GM21515 (cell line): Measurements from ENCODE around the gene CCDC80.
A peak's percentile ranks its signal among the peaks of the same experiment; 100 is the strongest.
"Not testable (repeated sequence)": the region's sequence is repeated elsewhere in the genome, so short reads cannot be mapped to it uniquely, and the experiment has no call there.

Experiments used
- ATAC-seq: cut with Tn5 transposase; IDR thresholded peaks from one replicate; pipeline ENCODE4 v1.9.1; 2021; ENCODE audit not compliant: unreplicated experiment

CCDC80 gene

DNA sequence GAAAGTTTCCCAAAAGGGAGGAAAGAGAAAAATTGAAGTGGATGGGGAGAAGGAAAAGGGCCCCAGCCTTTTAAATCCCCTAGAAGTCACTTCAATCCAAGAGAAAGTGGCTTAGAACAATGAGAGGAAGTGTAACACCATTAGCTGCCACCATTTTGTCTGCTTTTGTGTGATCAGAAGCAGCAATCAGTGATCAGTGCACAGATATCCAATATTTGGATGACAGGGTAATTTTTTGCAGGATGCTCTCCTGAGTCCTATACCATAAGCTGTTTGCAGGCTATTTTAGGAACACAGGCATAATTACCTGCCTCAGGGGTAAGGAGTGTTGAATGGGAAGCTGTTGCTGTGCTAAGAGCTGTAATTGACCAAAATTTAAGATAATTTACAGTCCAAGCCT, 47.7 kb downstream of the CCDC80 start:
- no peak for ATAC-seq

DNA sequence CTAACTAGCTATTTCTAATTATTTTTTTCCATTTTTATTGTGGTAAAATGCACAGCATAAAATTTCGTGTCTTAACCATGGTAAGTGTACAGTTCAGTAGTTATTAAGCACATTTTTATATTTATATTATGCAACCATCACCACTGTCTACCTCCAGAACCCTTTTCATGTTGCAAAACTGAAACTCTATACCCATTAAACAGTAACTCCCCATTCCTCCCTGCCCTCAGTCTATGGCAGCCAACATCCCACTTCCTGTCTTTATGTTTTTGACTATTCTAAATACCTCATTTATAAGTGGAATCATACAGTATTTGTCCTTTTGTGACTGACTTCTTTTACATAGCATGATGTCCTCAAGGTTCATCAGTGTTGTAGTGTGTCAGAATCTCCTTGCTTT, 53.6 kb downstream of the CCDC80 start:
- ATAC-seq, result no peak

DNA sequence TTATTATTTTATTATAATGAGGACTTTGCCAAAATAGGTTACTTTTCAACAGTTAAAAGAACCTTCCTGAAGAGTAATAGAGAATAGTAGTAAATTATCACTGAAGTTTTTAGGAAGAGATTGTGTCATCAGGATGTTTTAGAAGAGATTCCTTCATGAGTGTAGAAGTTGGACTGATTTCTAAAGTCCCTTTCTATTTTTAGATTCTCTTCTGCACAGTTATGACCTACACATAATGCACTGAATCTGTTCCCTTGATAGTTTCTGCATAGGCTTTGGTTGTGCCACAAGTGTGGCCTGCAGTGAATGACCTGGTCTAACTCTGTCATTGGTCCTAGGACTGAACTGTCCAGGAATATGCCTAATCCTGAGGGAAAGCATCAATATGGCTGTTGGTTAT, 55.2 kb downstream of the CCDC80 start:
- no peak for ATAC-seq

DNA sequence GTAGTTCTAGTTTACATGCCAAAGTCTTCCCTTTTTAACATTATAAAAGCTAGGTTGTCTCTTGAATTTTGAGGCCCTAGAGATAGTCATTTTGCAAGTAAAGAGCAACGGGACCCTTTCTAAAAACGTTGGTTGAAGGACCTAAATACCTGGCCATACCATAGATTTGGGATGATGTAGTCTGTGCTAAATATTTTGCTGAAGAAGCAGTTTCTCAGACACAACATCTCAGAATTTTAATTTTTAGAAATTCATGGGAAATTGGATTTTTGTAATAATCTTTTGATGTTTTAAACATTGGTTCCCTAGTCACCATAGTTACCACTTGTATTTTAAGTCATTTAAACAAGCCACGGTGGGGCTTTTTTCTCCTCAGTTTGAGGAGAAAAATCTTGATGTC, 57.8 kb downstream of the CCDC80 start:
- no peak for ATAC-seq

DNA sequence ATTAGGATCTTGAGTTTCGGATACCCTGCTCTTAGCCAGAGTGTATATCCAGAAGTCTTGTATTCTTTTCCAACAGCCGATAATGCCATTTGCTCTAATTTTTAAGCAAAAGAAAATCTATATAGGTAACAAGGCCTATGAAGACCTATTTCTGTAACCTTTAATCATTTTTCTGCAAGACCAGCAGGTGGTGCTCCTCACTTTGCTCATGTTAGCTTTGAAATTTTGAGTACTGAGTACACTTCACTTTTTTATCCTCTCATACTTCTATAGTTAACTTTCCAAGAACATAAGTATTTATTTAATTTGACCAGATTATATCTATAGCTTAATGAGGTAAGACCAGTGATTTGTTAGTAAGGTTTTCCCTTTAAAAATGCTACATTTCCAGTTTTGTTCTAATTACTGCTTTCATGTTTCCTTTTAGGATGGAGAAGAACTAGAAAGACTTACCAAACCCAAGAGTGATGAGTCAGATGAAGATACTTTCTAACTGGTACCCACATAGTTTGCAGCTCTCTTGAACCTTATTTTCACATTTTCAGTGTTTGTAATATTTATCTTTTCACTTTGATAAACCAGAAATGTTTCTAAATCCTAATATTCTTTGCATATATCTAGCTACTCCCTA, 58.6 kb downstream of the CCDC80 start:
- ATAC-seq, result no peak

DNA sequence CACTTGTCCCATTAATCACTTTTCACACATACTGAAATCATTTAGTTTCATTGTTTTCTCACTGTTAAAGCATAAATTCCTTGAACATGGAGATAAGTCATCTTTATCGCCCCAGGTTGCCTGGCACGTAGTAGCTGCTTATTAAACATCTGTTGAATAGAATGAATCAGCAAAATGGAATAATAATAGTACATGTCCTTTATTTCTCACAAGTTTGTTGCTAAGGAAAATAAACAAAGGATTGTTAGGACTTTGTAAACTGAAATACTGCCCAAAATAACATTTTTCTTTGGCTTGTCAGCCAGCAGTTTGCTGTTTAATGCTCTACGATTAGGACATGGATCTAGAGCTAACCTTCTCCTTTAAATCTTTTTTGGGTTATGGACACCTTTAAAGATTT, 61.2 kb downstream of the CCDC80 start:
- ATAC-seq, result no peak

DNA sequence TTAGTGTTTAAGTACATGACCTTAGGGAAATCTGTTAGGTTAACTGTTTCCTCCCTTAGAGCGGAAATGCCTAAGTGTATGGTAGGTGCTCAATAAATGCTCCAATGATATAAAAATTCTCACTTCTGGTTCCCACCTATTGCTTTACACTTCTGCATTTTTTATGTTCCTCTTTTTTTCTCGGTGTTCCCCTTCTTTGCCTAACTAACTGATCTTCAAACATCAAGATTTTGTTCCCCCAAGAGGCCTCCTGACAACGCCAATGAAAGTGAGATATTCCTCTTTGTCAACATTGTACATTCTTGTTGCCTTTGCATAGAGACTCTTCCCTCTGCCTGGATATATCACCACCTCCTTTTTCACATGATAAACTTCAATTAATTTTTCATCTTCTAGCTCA, 61.7 kb downstream of the CCDC80 start:
- no peak for ATAC-seq

DNA sequence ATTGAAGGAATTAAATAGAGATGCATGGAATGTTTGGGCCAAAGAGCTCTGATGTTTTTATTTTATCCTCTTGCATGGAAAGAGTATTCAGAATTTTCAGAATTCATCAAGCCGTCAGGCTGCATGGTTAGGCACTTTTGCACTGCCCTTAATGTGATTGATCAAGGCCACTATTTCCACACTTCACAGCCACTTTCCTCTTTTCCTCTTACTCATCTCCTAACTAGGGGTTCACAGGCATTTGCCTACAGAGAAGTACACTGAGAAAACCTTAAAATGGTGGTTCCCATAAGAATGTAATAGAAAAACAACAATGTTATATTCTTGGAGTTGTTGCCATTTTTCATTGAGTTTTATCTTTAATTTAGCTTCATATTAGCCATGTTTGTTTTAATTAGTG, 68.2 kb downstream of the CCDC80 start:
- no peak for ATAC-seq

DNA sequence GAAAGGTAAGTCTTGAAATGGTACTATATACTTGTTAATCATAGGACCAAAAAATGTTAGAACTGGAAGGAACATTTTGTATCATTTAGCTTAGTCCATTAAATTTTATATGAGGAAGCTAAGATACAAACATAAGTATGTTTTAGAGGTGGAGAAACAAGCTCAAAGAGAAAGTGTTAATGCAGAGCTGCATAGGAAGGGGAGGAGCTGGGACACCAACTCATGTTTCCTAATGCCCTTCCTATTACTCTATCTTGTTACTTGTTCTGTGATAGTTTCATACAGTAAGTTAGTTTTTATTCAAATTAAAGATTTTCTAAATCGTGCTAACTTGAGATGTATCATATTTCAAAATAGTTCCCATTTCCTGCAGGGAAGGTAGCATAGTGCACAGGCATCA, 71.7 kb downstream of the CCDC80 start:
- ATAC-seq, result no peak

DNA sequence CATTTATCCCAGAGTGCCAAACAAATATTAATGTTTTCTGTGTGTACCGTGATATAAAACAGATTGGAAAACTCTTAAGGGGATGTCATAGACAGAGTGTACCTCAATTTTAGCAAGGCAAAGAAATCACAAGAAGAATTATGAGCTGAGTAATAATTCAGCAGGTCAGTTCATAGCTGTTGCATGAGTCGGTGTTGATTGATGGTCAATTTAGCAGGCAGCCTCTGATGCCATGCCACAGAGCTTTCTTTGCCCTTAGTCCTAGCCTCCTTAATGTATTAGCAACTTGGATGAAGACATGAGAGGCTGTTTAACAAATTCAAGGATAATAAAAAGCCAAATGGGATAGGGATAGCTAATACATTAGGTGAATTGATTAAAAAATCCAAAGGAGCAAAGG, 72.3 kb downstream of the CCDC80 start:
- no peak for ATAC-seq

DNA sequence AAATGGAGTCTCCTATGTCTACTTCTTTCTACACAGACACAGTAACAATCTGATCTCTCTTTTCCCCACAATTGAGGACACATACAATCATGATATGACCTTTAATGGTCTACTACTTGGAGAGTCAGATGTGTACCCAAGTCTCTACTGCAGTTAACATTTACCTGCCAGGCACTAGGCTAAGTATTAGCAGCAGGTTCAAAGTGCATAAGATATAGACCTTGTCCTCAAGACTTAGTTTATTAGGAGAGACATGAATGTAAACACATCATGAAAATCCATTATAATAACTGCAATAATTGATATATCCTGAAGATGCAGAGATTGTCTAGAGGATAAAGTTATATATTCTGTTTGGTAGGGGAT, 76.0 kb downstream of the CCDC80 start:
- ATAC-seq, result no peak

DNA sequence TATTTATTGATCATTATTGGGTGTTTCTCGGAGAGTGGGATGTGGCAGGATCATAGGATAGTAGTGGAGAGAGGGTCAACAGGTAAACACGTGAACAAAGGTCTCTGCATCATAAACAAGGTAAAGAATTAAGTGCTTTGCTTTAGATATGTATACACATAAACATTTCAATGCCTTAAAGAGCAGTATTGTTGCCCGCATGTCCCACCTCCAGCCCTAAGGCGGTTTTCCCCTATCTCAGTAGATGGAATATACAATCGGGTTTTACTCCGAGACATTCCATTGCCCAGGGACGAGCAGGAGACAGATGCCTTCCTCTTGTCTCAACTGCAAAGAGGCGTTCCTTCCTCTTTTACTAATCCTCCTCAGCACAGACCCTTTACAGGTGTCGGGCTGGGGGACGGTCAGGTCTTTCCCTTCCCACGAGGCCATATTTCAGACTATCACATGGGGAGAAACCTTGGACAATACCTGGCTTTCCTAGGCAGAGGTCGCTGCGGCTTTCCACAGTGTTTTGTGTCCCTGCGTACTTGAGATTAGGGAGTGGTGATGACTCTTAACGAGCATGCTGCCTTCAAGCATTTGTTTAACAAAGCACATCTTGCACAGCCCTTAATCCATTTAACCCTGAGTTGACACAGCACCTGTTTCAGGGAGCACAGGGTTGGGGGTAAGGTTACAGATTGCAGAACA, 76.5 kb downstream of the CCDC80 start:
- ATAC-seq, result not testable (repeated sequence)

DNA sequence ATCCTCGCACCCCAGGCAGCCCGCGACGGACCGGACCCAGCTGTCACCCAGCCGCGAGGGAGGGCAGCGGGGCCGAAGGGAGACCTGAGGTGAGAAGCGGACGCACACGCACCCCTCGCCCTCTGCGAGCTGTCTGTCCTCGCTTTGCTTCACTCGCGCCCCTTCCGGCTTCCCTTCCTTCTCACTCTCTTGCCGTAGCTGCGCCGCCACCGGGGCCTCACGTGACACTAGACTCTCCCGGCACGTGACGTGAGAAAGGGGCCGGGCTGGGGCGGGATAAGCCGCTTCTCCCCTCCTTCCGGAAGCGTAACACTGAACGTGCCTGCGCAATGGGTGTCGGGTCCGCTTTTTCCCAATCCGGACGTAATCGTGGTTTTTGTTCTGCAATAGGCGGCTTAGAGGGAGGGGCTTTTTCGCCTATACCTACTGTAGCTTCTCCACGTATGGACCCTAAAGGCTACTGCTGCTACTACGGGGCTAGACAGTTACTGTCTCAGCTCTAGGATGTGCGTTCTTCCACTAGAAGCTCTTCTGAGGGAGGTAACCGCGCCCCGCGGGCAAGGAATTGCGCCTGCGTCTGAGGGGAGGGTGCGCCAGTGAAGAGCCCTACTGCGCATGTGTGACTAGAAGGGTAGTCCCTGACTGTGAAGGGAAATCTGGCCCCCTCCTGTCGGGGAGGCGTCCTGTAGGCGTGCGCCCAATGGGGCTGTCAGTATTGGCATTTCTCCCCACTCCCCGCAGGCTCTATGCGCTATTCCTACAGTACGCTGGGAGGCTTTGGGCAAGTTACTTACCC, 79.0 kb downstream of the CCDC80 start, which contains the start of the genes ATG3 and SLC35A5:
ATG3 (minus strand) TSS at position 229 of the 796 bp plus-strand sequence. CDS start 434 bp downstream, outside the sequence.
SLC35A5 (plus strand) TSS at position 312 of the 796 bp plus-strand sequence. CDS start 1,359 bp downstream, outside the sequence.
- ATAC-seq, result peak; percentile 81

DNA sequence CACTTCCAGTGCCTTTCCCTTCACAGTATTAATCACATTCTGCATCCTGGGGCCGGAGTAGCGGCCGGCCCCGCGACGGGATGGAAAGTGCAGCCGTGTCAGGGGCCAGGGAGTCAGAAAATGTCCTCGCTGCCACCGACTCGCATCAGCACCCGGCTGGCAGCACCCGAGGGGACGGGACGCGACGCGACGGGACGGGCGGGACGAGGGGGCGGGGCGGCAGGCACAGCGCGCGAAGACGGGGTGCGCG, 79.5 kb downstream of the CCDC80 start:
- ATAC-seq, result peak; percentile 47

DNA sequence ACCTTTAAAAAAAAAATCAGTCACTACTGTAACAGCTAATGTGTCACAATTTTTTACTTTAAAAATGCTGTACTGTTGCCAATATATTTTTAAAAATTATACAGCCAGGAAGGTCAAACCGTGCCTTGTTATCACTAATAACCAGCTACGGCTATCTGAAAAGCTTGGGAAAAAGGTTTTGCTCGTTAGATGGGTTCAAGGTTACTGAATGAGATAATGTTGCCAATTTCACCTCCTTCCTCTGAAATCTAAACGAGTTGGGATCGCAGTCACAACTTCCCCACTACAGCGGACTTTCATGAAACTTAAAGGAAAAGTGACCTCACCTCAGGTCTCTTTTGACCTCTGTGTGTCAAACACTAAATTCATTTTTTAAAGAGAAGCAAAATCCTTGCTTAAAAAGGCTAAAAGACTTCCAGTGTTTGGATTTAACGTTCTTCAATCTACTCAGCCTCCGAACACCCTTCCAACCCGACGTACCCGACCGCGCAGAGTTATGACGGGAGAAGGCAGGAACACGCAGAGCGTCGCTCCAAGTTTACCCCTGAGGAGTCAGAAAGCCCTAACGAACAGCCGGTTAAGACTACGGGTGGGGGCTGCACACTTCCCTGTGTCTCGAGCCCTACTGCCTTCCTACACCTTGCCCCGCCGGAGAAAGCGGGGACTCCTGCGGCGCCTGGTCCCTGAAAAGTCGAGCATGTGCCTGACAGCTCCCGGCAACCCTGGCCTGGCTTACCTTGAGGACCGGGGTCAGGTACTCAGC, 80.0 kb downstream of the CCDC80 start:
- ATAC-seq, result peak; percentile 30

DNA sequence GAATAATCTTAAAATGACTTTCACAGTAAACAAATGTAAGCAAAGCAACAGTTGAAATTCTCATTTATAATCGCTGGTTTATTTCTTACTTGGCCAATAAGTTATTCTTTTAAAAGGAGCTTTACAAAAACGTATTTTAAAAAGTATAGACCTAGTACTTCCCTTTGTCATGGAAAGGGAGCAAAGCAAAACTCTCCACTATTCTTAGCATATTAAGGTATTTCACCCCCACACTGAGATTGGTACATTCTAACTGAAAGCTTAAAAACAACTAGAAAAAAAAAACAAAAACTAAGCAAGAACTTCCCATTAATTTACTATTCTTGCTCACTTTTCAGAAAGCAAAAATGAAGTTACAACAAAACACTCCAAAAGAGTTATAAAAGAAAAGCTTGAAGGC, 80.6 kb downstream of the CCDC80 start:
- no peak for ATAC-seq

DNA sequence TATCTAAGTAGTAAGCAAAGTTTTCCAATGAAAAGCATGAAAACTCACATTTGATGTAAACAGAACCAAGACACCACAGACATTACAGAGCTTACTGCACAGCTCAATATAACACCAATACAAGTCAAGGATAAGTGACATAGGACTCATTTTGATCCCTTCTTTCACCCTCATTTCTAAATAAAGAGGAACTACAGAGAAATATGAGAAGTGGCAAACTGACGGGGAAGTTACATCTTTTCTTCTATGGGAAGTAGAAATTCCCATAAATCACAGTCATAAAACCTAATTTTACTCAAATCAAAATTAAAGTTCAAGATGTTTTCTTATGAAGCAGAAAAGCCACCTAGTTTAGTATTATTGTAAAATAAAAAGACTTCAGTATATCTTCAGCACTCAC, 83.0 kb downstream of the CCDC80 start:
- ATAC-seq, result no peak

DNA sequence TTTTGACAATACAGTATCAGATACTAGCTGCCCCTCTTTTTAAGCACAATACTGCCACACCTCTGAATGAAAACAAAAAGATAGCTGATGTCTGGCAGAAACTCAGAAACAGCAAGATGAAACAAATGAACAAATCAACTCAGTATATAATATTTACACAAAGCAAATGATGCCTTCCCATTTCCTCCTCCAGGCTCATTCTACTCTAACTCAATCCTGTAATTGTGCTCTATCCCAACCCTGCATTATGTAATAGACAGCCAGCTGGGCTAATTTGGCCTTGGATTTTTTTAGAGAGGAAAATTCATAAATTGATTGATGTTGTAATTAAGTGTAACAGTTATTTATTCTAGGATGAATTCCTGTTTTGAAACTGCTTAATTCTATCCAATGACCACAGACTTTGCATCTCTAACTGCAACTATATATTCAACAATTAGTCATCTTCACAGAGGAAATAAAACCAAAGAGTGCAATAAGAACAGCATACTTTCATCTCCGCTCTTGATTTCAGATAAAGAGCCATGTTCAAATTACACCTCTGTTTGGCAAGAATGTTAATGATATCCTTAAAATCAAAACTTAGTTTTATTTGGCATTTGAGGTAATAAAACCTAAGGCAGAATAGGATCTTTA, 85.3 kb downstream of the CCDC80 start:
- no peak for ATAC-seq

DNA sequence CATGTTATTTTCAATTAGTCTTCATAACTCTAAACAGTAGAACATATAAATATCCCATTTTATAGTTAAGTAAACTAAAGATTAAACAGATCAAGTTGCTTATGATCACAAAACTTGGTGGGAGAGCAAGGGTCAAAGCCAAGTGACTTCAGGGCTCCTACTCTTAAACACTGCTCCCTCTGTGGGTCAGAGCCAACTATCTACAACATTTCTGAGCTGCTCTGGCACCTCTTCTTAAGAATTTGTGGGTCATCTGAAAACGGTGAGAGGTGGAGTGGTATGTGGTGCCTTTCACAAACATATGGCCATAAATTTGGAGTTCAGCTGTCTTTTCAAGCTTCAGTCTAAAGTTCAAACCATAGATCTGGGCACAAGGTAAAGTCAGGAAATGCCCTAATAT, 90.1 kb downstream of the CCDC80 start:
- no peak for ATAC-seq
